ENCODE results near the gene MAPK11.

DNA sequence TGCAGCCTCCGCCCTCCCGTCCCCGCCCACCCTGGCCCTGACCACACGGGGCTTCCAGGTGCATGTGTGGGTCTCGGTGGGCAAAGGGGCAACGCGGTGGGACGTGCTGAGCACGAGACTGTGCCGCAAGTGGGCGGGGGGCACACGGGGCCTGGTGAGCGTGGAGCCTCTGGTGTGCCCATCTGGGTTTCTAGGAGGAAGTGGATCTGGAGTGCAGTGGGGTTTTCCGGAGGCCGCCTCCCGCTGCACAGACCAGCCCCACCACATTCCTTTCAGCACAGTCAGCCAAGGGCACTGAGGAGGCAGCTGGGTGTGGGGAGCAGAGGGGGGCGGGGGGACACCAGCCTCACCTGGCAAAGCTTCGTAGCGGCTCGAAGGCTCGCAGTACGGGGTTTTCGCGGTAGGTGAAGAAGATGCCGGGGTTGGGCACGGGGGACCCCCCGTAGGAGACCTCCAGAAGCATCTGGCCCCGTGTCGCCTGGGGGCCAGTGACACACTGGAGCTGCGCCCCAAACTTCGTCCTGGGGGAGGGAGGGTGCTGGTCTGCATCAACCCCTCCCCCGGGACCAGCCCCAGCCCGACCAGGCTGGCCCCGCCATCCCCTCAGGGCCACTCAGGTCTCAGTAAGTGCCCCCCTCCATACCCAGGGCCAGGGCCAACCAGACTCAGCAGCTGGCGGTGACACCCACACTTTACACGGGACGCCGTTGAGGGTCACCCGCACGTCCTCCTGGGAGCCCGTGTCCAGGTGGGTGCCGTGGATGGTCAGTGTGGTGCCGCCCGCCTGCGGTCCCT lies 12.4 kb upstream of the MAPK11 start:
- TF ChIP-seq, protein P1, sequence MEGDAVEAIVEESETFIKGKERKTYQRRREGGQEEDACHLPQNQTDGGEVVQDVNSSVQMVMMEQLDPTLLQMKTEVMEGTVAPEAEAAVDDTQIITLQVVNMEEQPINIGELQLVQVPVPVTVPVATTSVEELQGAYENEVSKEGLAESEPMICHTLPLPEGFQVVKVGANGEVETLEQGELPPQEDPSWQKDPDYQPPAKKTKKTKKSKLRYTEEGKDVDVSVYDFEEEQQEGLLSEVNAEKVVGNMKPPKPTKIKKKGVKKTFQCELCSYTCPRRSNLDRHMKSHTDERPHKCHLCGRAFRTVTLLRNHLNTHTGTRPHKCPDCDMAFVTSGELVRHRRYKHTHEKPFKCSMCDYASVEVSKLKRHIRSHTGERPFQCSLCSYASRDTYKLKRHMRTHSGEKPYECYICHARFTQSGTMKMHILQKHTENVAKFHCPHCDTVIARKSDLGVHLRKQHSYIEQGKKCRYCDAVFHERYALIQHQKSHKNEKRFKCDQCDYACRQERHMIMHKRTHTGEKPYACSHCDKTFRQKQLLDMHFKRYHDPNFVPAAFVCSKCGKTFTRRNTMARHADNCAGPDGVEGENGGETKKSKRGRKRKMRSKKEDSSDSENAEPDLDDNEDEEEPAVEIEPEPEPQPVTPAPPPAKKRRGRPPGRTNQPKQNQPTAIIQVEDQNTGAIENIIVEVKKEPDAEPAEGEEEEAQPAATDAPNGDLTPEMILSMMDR (IDR thresholded peaks at IDR 0.05), result no peak
- TF ChIP-seq POLR2AphosphoS5 (IDR thresholded peaks at IDR 0.05) (no peak), POLR2A (IDR thresholded peaks at IDR 0.05) (no peak), EP300 (IDR thresholded peaks at IDR 0.05; ENCODE audit: low read depth) (no peak)

Data from transverse colon (tissue), 4 donors.